GM12874 (cell line): ENCODE measurements around the gene ENTR1.

Source experiments
- TF ChIP-seq, protein P1 (sequence below): IDR thresholded peaks from 2 replicates; pipeline ENCODE4 v1.5.1; 2011; ENCODE audit warnings: low read depth, mild to moderate bottlenecking, control low read depth, low read length, moderate library complexity; ENCODE audit not compliant: insufficient read depth

The ENTR1 gene

DNA sequence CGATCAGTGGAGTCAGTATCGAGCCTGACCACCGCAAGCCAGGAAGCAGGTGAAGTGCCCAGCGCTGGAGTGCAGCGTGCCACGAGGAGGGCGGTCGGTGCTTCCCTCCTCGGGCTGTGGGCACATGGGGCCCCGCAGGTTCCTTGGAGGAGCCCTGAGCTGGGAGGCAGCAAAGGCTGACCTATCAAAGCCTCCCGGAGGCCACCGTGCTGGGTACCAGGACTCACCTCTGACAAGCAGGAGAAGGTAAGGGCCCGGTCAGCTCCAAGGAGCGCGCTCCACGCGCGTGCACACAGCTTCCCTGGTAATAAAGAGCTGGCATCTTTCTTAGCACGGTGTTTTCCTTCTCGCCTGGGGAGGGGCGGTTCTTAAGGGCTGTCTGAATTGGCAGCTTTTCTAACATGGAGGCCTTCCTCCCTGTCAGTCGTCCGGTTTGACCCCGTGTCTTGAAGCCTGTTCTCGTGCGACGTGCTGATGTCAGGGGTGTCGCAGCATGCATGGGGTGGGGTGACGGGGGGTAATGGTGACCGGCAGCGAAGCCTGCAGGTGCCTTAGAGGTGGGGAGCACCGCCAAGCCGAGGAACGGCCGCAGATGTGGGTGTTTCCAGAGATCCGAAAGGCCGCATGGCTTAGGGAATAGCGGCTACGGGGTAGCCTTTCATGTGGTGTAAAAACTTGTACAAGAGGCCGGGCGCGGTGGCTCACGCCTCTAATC lies 13.2 kb upstream of the ENTR1 start:
- TF ChIP-seq, protein P1, sequence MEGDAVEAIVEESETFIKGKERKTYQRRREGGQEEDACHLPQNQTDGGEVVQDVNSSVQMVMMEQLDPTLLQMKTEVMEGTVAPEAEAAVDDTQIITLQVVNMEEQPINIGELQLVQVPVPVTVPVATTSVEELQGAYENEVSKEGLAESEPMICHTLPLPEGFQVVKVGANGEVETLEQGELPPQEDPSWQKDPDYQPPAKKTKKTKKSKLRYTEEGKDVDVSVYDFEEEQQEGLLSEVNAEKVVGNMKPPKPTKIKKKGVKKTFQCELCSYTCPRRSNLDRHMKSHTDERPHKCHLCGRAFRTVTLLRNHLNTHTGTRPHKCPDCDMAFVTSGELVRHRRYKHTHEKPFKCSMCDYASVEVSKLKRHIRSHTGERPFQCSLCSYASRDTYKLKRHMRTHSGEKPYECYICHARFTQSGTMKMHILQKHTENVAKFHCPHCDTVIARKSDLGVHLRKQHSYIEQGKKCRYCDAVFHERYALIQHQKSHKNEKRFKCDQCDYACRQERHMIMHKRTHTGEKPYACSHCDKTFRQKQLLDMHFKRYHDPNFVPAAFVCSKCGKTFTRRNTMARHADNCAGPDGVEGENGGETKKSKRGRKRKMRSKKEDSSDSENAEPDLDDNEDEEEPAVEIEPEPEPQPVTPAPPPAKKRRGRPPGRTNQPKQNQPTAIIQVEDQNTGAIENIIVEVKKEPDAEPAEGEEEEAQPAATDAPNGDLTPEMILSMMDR, result no peak

DNA sequence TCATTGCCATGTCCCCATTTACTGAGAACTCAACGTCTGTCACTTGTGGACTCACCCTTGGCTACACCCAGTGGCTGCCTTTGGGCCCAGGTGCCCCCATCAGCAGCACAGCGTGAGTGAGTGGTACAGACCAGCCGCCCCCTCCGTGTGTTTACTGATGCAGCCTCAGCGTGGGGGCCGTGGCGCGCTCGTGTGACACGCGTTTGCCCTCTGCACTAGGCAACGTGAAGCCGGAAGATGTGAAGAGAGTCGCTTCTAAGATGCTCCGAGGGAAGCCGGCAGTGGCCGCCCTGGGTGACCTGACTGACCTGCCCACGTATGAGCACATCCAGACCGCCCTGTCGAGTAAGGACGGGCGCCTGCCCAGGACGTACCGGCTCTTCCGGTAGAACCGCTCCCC lies 12.5 kb upstream of the ENTR1 start:
- TF ChIP-seq, protein P1, result no peak

DNA sequence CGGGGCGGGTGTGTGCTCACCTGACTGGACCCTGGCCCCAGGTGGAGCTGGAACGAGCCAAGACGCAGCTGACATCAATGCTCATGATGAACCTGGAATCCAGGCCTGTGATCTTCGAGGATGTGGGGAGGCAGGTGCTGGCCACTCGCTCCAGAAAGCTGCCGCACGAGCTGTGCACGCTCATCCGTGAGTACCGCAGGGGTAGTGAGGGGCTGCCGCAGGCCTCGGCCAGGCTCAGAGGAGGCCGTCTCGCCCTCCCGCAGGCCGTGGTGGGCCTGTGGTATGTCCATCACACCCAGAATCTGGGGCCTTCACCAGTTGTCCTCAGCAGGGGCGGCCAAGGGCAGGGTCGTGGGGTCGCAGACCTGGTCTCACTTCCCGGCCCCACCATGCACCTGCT lies 11.4 kb upstream of the ENTR1 start:
- TF ChIP-seq, protein P1, result no peak

DNA sequence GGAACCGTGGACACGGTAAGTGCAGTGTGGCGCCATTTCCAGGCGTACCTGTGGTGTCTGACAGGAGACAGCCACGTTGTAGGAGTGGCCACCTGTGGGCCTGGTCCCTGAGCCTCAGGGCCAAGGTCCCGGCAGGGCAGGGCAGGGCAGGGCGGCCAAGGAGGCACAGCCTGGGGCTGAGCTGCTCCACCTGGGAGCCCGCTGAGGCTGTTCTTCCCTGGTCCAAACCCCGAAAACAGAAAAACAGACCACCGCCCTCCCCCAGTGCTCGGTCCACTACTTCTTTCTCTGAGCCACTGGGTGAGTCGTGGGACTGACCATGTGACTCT lies 8.6 kb upstream of the ENTR1 start:
- TF ChIP-seq, protein P1, result no peak

DNA sequence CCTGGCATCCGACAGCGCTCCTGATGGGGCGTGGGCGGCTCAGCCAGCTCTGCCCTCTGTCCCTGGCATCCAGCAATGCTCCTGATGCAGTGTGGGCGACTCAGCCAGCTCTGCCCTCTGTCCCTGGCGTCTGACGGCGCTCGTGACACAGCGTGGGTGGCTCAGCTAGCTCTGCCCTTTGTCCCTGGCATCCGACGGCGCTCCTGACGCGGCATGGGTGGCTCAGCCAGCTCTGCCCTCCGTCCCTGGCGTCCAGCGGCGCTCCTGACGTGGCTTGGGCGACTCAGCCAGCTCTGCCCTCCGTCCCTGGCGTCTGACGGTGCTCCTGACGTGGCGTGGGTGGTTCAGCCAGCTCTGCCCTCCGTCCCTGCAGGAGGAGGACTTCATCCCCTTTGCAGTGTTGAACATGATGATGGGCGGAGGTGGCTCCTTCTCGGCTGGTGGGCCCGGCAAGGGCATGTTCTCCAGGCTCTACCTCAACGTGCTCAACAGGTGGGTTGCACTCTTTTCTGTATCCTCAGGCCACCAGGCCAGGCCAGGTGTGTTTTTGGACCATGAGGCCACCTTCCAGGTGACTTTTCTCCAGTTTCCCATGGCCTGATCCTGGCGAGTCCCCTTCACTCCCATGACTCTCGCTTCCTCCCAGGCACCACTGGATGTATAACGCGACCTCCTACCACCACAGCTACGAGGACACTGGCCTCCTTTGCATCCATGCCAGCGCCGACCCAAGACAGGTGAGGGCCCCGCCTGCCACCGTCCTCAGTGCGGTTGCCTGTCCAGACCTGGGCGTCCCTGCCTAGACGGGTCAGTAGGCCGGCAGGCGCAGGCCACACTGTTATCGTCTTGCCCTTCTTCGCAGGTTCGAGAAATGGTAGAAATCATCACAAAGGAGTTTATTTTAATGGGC lies 8.0 kb upstream of the ENTR1 start:
- TF ChIP-seq, protein P1, result no peak

DNA sequence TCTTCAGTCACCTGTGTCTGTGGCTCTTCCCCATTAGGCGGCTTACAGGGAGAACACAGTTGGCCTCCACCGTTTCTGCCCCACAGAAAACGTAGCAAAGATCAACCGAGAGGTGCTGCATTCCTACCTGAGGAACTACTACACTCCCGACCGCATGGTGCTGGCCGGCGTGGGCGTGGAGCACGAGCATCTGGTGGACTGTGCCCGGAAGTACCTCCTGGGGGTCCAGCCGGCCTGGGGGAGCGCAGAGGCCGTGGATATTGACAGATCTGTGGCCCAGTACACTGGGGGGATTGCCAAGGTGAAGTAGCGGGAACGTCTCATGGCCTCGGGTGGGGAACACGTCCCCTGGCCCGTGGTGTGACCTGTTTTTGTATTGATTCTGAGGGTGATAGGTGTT lies 6.5 kb upstream of the ENTR1 start:
- TF ChIP-seq, protein P1, result no peak

DNA sequence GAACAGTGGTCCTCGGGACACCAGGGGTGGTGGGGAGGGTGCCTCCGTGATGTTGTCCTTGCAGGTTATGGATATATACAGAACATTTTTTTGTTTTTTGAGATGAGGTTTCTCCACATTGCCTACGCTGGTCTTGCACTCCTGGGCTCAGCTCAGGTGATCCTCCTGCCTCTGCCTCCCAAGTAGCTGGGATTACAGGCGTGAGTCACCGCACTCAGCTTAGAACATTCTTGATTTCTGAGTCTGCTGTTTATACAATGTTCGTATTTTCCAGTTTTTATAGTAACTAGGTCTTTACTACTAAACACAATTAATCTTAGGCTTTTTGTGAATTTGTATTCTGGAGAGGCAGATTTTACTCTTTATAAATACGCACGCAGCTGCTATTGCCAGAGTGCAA lies 6.0 kb upstream of the ENTR1 start:
- TF ChIP-seq, protein P1, result no peak
